Ovary (tissue), 9 donors: ENCODE results near the gene TMA7B. TPM values are rescaled to one million over a fixed set of nuclear protein-coding genes. Genes with fewer than 3 reads are reported as not detected.

Experiments
- DNase-seq, 5 donors: peaks; one replicate each; pipeline ENCODE4 v3.0.0-alpha.2; 2019 to 2020
- H3K27ac ChIP-seq, 2 donors: fragments of 200-600 bp; one replicate each; pipeline versions ENCODE4 v1.5.1 to v1.8.0; 2019 to 2022
- H3K27me3 ChIP-seq: fragments of 200-600 bp; one replicate; pipeline ENCODE4 v1.8.0; 2022
- H3K36me3 ChIP-seq: fragments of 200-600 bp; sonication (generic); one replicate; pipeline ENCODE4 v1.5.1; 2019
- H3K4me1 ChIP-seq: one replicate; pipeline ENCODE4 v1.8.1; 2013; ENCODE audit warnings: mild to moderate bottlenecking, moderate library complexity; ENCODE audit not compliant: insufficient read depth
- H3K4me3 ChIP-seq: fragments of 200-600 bp; sonication (generic); one replicate; pipeline ENCODE4 v1.5.1; 2017
- H3K9me3 ChIP-seq, 2 donors: fragments of 200-600 bp in 1 of 2; sonication (generic) in 1 of 2; one replicate each; pipeline versions ENCODE4 v1.5.1 to v1.8.1; 2013 to 2019; ENCODE audit warnings: mild to moderate bottlenecking in 1 of 2, moderate library complexity in 1 of 2
- EP300 ChIP-seq: sonication (generic); formaldehyde crosslinking; IDR thresholded peaks from one replicate; pipeline ENCODE4 v1.6.1; 2017; ENCODE audit warnings: antibody characterized with exemption
- POLR2A ChIP-seq: fragments of 450-650 bp; IDR thresholded peaks from one replicate; pipeline ENCODE4 v1.6.1; 2017; ENCODE audit warnings: antibody characterized with exemption, mild to moderate bottlenecking, moderate library complexity
- WGBS, 3 donors: extraction: QIAGEN DNeasy Blood & Tissue Kit in 1 of 3; methylation state at CpG; one replicate each; pipeline versions ENCODE4 v1.1.5 to v1.1.7; 2013 to 2017; 5-methylcytosine and 5-hydroxymethylcytosine counted together
- intact Hi-C, 4 donors: fragments of 100-400 bp; cut with DNase I; formaldehyde crosslinking; loops; one replicate each; pipeline versions ENCODE4 v1.11.0 to v1.15.1; 2022 to 2023
- polyA plus RNA-seq, 2 donors: library from polyadenylated mRNA; stranded (reverse); fragments of 200-250 nt in 1 of 2; fragments of 350-450 nt in 1 of 2; fragmentation: Illumina TruSeq in 1 of 2; extraction: RNeasy Lipid Tissue Mini Kit (QIAGEN cat#74804) in 1 of 2; gene quantifications; one replicate each; pipeline ENCODE4 v1.2.3, GENCODE V29; 2013 to 2014
- total RNA-seq, 7 donors: library from RNA; depleted of rRNA in 2 of 7; stranded (reverse); fragments of >200 nt in 2 of 7; fragmentation: NEBNext Ultra II Directional in 3 of 7; extraction: Animal tissue kit (Norgen Biotek cat#: 25700) in 3 of 7; gene quantifications; one replicate each; pipeline versions ENCODE4 v1.1.0 to v1.2.4, GENCODE V29; 2016 to 2023
- TF ChIP-seq, protein P1 (sequence below), 3 donors: fragments of 450-650 bp in 2 of 3; fragments of 200-600 bp in 1 of 3; IDR thresholded peaks; one replicate each; pipeline versions ENCODE4 v1.5.1 to v1.8.0; 2016 to 2022; ENCODE audit warnings: antibody characterized with exemption in 3 of 3, mild to moderate bottlenecking in 1 of 3
- donor health status: DM: no; HTN: no; CAD: no; lungs with moderate emphysema.
- donor health status: DM: no; HTN: no; CAD: no.
- donor health status: Bipolar disorder and iron deficiency.
- donor health status: DM: yes; HTN: yes; CAD: no.
- donor health status: DM: no; HTN: no; CAD: no.
- donor health status: DM: yes; HTN: yes; CAD: no.

Gene TMA7B
- total and polyA plus RNA-seq, 9 donors, result not detected

DNA sequence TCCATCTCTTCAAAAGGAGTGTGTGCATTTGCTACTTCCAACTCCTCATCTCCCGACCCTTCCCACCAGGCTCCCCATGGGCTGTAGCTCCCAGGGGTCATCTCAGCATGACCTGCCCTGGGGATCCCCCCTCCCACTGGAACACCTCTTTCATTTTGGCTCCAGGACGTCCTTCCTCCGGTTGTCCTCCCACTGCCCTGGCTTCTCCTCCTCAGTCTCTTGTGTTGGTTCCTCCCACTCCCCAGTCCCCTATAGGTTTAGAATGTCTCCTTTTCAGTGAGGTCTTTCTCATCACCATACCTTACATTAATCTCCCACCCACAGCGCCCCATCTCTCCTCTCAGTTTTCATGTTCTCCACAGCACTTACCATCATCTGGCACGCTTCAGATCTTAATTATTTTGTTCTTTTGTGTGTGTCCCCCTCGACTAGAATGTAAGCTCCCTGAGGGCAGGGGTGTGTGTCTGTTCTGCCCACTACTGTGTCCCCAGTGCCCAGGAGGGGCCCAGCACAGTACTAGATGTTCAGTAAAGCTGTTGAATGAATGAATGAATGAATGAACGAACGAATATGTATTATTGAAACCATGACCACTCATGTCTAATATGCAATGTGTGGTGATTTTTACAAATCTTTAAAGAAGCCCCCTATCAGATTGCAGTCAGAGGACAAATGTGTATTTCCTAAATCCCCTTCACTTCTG, 2.0 kb upstream of the TMA7B start:
- TF ChIP-seq, protein P1, sequence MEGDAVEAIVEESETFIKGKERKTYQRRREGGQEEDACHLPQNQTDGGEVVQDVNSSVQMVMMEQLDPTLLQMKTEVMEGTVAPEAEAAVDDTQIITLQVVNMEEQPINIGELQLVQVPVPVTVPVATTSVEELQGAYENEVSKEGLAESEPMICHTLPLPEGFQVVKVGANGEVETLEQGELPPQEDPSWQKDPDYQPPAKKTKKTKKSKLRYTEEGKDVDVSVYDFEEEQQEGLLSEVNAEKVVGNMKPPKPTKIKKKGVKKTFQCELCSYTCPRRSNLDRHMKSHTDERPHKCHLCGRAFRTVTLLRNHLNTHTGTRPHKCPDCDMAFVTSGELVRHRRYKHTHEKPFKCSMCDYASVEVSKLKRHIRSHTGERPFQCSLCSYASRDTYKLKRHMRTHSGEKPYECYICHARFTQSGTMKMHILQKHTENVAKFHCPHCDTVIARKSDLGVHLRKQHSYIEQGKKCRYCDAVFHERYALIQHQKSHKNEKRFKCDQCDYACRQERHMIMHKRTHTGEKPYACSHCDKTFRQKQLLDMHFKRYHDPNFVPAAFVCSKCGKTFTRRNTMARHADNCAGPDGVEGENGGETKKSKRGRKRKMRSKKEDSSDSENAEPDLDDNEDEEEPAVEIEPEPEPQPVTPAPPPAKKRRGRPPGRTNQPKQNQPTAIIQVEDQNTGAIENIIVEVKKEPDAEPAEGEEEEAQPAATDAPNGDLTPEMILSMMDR (IDR thresholded peaks at IDR 0.05), result no peak
- Histone ChIP-seq H3K36me3 (no peaks in the 10 kb centered on the region), H3K9me3 (no peaks in the 10 kb centered on the region), H3K4me1 (no peaks in the 10 kb centered on the region), H3K4me3 (no peak overlapping the region), H3K27me3 (no peaks in the 10 kb centered on the region), H3K27ac (no peak overlapping the region)
- 69 to 80% (median 78%) methylated on average over 8 of the region's 8 CpGs for WGBS, 3 donors
- intact Hi-C loops, result no loop called here
- no peak for DNase-seq

DNA sequence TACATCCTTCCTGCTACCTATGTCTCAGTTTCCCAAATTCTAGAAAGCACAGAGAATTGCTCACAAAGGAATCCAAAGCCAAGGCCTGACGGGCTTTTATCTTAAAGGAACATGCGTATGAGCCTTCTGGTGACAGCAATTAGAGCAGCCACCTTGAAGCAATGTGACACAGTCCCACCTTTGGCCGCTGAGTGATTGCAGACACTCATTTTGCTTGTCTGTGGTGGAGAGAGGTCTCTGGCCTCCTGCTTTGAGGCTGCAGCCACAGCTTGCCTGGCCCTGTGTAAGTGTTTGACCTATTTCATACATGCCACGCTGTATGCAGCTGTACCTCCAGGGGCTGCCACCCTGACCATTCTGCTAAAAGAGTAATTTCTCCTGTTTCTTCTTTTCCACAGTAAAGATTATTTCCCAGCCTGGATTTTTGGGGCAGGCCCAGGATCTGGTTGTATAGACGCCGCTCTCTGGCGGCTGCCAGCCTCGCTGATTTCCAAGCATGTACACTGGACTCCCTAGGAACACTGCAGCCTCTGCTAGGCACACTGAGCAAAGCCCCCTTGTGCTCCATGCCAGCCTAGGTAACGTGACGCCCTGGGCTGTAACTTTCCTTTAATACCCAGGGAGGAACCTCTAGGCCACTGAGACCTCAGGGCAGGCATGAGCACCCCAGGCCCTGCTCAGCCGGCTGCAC, 1.1 kb upstream of the TMA7B start:
- H3K27me3 ChIP-seq, result no peaks in the 10 kb centered on the region
- DNase-seq, result no peak
- TF ChIP-seq POLR2A, result no peak
- no peak for TF ChIP-seq EP300
- no peaks in the 10 kb centered on the region for H3K36me3 ChIP-seq
- no peaks in the 10 kb centered on the region for H3K4me1 ChIP-seq
- no peak overlapping the region for H3K4me3 ChIP-seq
- H3K9me3 ChIP-seq, result no peaks in the 10 kb centered on the region
- intact Hi-C loops, result no loop called here
- no peak overlapping the region for H3K27ac ChIP-seq
- 72 to 76% (median 72%) methylated on average over 11 of the region's 11 CpGs for WGBS, 3 donors

DNA sequence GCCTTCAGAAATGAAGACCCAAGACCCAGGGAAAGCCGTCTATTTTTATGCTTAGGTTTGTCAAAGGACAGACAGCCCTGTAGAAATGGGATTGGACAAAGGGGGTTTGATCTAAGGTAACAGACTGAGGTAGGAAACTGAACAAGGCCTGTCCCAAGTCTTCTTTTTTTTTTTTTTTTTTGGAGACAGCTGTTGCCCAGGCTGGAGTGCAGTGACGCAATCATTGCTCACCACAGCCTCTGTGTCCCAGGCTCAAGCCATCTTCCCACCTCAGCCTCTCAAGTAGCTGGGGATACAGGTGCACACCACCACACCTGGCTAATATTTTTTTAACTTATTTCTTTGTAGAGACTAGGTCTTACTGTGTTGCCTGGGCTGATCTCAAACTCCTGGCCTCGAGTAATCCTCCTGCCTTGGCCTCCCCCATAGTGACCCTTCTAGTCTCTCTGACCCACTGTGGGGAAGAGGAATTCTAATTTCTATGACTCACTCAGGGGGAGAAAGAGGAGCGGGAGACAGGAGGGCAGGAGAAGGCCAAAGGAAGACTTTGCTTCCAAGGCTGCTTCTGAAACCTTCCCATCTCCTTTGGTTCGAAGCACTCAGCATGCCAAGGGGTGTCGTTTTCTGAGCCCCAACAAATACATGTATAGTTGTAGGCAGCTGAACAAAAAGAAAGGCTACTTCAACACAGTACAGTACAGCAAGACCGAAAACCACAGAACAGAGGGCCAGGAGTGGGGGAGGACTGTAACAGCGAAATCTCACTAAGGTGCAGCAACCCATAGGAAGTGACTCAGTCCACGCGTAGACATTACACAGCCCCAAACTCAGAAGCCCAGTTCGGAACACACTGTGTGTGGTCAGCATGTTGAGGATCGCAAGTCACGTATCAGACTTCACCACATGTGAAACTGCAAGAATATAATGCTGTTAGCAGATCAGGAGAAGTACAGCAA, 872 bp downstream of the TMA7B start:
- TF ChIP-seq POLR2A, result no peak
- TF ChIP-seq, protein P1 (IDR thresholded peaks at IDR 0.05), result no peak
- TF ChIP-seq EP300, result no peak
- 52 to 54% (median 53%) methylated on average over 13 of the region's 13 CpGs for WGBS, 3 donors
- DNase-seq, result no peak
- Histone ChIP-seq H3K27ac (no peak overlapping the region), H3K4me1 (no peaks in the 10 kb centered on the region), H3K9me3 (no peaks in the 10 kb centered on the region), H3K36me3 (no peaks in the 10 kb centered on the region), H3K27me3 (no peaks in the 10 kb centered on the region), H3K4me3 (no peak overlapping the region)
- intact Hi-C loops, result no loop called here

DNA sequence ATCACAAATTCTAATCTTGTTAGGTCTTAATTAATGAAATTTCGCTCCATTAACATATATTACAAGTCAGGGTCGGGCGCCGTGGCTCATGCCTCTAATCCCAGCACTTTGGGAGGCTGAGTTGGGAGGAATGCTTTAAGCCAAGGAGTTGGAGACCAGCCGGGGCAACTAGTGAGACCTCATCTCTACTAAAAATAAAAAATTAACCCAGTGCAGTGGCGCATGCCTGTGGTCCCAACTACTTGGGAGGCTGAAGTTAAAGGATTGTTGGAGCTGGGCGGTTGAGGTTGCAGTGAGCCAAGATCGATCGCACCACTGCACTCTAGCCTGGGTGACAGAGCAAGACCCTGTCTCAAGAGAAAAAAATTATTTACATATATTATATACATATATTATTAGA, 1.9 kb downstream of the TMA7B start:
- Histone ChIP-seq H3K4me1 (no peaks in the 10 kb centered on the region), H3K27ac (no peak overlapping the region), H3K9me3 (no peaks in the 10 kb centered on the region), H3K36me3 (no peaks in the 10 kb centered on the region), H3K4me3 (no peak overlapping the region), H3K27me3 (no peaks in the 10 kb centered on the region)
- TF ChIP-seq, protein P1 (IDR thresholded peaks at IDR 0.05), result no peak
- no peak for TF ChIP-seq EP300
- no peak for TF ChIP-seq POLR2A
- WGBS, 3 donors, result 89 to 95% (median 91%) methylated on average over 9 of the region's 9 CpGs
- intact Hi-C loops, result no loop called here
- no peak for DNase-seq
